ENCODE measurements around the gene HOXA13.

HOXA13 gene

GRCh38 chr7:27214239-27214950, 14.5 kb upstream of the HOXA13 start:
- no peak overlapping the region for H3K4me3 ChIP-seq (ENCODE audit: low read depth in 1 of 2, low read length in 2 of 2)
- no peaks in the 10 kb centered on the region for H3K9me3 ChIP-seq (ENCODE audit: control insufficient read depth in 1 of 2, low read length in 2 of 2)
- no peaks in the 10 kb centered on the region for H3K36me3 ChIP-seq (ENCODE audit: control insufficient read depth in 1 of 2, insufficient read depth in 2 of 2, low read length in 2 of 2)
- H3K27ac ChIP-seq (ENCODE audit: low read depth, low read length), result no peak overlapping the region
- peaks cover 14 to 24% of the 10 kb centered on the region in 2 donors for H3K4me1 ChIP-seq (ENCODE audit: control insufficient read depth in 1 of 2, insufficient read depth in 2 of 2, low read length in 2 of 2)
- no peak overlapping the region for H3K9ac ChIP-seq (ENCODE audit: low read depth in 1 of 2, low read length in 2 of 2)
- peaks cover 55 to 82% of the 10 kb centered on the region in 2 donors for H3K27me3 ChIP-seq (ENCODE audit: control insufficient read depth in 1 of 2, insufficient read depth in 2 of 2, low read length in 2 of 2)

DNA sequence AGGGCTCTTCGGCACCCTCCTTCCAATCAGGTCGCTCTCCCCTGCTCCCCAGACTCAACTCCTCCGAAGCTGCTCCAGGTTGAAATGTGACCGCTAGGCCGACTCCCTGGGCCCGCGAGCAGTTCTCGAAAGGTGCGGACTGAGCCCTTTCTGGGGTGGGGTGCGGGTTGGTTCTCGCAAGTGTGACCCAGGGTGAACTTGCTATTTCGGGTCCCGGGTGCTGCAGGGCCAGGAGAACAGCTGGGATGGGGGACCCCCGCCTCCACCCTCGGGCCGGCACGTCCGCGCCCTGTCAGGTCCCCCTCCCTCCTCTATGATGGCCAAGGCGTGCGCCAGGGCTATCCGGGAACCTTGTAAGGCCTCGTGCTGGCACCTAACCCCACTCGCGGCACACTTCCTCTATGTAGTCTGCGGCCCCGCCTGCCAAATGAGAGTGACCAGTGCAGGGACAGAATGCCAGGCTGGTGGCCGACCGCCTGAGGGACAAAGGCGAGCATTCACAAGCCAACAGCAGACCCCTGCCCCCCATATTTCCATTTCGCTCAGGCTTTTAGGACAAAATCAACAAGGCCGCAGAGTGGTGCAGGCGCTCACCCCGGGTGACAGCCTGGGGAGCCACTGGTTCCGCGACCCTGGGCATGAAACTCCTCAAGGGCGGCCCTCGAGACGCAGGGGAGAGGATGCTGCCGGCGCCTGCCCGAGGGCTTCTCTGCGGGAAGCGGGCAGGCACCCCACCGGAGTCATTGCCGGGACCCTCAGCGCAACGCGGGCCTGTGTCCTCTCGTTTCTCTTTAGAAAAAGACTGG, 13.7 kb upstream of the HOXA13 start:
- Histone ChIP-seq H3K27me3 (ENCODE audit: control insufficient read depth in 1 of 2, insufficient read depth in 2 of 2, low read length in 2 of 2) (peaks cover 61 to 85% of the 10 kb centered on the region in 2 donors), H3K4me3 (ENCODE audit: low read depth in 1 of 2, low read length in 2 of 2) (no peak overlapping the region), H3K9me3 (ENCODE audit: control insufficient read depth in 1 of 2, low read length in 2 of 2) (no peaks in the 10 kb centered on the region), H3K4me1 (ENCODE audit: control insufficient read depth in 1 of 2, insufficient read depth in 2 of 2, low read length in 2 of 2) (peaks cover 14 to 24% of the 10 kb centered on the region in 2 donors), H3K9ac (ENCODE audit: low read depth in 1 of 2, low read length in 2 of 2) (no peak overlapping the region), H3K36me3 (ENCODE audit: control insufficient read depth in 1 of 2, insufficient read depth in 2 of 2, low read length in 2 of 2) (no peaks in the 10 kb centered on the region), H3K27ac (ENCODE audit: low read depth, low read length) (no peak overlapping the region)

- H3K4me3 ChIP-seq (ENCODE audit: low read depth in 1 of 2, low read length in 2 of 2), result peak overlapping the region in 1 of 2 donors; percentile 7
- peaks cover 14 to 24% of the 10 kb centered on the region in 2 donors for H3K4me1 ChIP-seq (ENCODE audit: control insufficient read depth in 1 of 2, insufficient read depth in 2 of 2, low read length in 2 of 2)
- no peaks in the 10 kb centered on the region for H3K9me3 ChIP-seq (ENCODE audit: control insufficient read depth in 1 of 2, low read length in 2 of 2)
- peaks cover 69 to 89% of the 10 kb centered on the region in 2 donors for H3K27me3 ChIP-seq (ENCODE audit: control insufficient read depth in 1 of 2, insufficient read depth in 2 of 2, low read length in 2 of 2)
- no peaks in the 10 kb centered on the region for H3K36me3 ChIP-seq (ENCODE audit: control insufficient read depth in 1 of 2, insufficient read depth in 2 of 2, low read length in 2 of 2)
- H3K27ac ChIP-seq (ENCODE audit: low read depth, low read length), result no peak overlapping the region
- H3K9ac ChIP-seq (ENCODE audit: low read depth in 1 of 2, low read length in 2 of 2), result no peak overlapping the region
These were observed 12.9 kb upstream of the HOXA13 start for GRCh38 chr7:27212497-27213432.

DNA sequence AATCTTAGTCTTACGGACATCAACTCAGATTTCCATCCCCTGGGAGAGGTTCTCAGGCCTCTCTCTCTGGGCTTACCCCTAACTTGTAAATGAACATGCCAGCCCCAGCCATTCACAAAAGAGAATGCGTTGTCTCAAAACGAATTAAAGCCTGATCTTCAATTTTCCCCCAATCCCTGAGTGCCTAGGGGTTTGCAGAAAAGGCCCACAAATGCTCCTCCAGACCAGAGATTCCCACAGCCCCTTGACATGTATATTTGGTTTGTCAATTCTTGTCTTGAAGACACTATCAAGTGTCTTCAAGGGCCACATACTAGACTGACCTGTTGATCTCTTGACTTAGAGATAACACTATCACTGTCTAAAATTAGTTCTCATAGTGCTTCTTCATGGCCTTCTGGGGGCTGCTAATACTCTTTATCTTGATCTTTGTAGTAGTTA, 11.9 kb upstream of the HOXA13 start:
- no peak overlapping the region for H3K27ac ChIP-seq (ENCODE audit: low read depth, low read length)
- H3K4me1 ChIP-seq (ENCODE audit: control insufficient read depth in 1 of 2, insufficient read depth in 2 of 2, low read length in 2 of 2), result peaks cover 14 to 24% of the 10 kb centered on the region in 2 donors
- no peak overlapping the region for H3K9ac ChIP-seq (ENCODE audit: low read depth in 1 of 2, low read length in 2 of 2)
- H3K27me3 ChIP-seq (ENCODE audit: control insufficient read depth in 1 of 2, insufficient read depth in 2 of 2, low read length in 2 of 2), result peaks cover 77 to 92% of the 10 kb centered on the region in 2 donors
- H3K4me3 ChIP-seq (ENCODE audit: low read depth in 1 of 2, low read length in 2 of 2), result no peak overlapping the region
- H3K36me3 ChIP-seq (ENCODE audit: control insufficient read depth in 1 of 2, insufficient read depth in 2 of 2, low read length in 2 of 2), result no peaks in the 10 kb centered on the region
- no peaks in the 10 kb centered on the region for H3K9me3 ChIP-seq (ENCODE audit: control insufficient read depth in 1 of 2, low read length in 2 of 2)

DNA sequence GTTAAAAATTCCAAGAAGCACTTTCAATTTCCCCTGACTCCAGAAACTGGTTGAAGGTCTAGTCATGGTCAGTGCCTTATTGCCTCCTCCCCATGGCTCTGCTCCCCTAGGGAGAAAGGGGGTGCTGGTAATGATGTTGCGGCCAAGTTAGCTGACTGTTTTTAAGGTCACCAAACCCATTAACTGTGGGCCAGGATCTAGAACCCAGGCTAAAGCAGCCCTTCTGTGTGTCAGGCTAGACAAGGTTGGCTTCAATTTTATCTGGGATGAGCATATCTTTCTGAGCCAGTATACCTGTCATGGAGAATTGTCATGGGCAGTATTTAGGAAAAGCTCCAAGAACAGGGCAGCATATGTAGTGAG, 11.2 kb upstream of the HOXA13 start:
- Histone ChIP-seq H3K9ac (ENCODE audit: low read depth in 1 of 2, low read length in 2 of 2) (no peak overlapping the region), H3K27ac (ENCODE audit: low read depth, low read length) (no peak overlapping the region), H3K36me3 (ENCODE audit: control insufficient read depth in 1 of 2, insufficient read depth in 2 of 2, low read length in 2 of 2) (no peaks in the 10 kb centered on the region), H3K9me3 (ENCODE audit: control insufficient read depth in 1 of 2, low read length in 2 of 2) (no peaks in the 10 kb centered on the region), H3K4me1 (ENCODE audit: control insufficient read depth in 1 of 2, insufficient read depth in 2 of 2, low read length in 2 of 2) (peaks cover 14 to 24% of the 10 kb centered on the region in 2 donors), H3K4me3 (ENCODE audit: low read depth in 1 of 2, low read length in 2 of 2) (peak overlapping the region; percentile 53 to 65), H3K27me3 (ENCODE audit: control insufficient read depth in 1 of 2, insufficient read depth in 2 of 2, low read length in 2 of 2) (peaks cover 80 to 96% of the 10 kb centered on the region in 2 donors)

DNA sequence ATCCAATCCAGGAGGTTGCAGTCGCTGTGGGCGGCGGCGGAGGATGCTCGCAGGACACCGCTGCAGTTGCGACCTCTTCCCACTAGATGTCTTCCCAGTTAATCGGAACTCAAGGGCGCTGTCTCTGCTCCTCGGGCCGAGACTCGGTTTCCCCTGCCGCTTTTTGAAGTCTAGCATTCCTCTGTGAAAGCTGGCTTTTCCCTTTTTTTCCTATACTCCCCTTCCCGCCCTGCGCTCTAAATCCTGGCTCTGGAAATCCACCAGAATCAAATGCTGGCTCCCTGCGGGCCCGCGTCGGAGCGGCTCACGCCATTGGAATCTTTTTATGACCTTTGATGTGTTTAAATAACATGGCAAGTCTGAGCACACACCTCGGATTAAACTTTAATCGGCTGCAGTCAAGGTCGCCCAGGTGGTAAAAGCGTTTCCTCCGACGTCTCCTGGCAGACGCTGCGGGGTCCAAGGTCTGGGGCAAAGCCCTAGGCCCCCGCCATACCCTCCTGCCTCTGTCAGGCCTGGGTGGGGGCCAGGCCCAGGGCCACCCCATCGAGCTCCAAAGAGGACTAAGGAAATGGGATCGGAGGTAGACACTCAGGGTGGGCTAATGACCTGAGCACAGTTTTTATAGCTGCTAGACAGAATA, 10.7 kb upstream of the HOXA13 start:
- Histone ChIP-seq H3K27ac (ENCODE audit: low read depth, low read length) (no peak overlapping the region), H3K9ac (ENCODE audit: low read depth in 1 of 2, low read length in 2 of 2) (no peak overlapping the region), H3K36me3 (ENCODE audit: control insufficient read depth in 1 of 2, insufficient read depth in 2 of 2, low read length in 2 of 2) (no peaks in the 10 kb centered on the region), H3K4me3 (ENCODE audit: low read depth in 1 of 2, low read length in 2 of 2) (peak overlapping the region; percentile 53 to 65), H3K27me3 (ENCODE audit: control insufficient read depth in 1 of 2, insufficient read depth in 2 of 2, low read length in 2 of 2) (peaks cover 85 to 99% of the 10 kb centered on the region in 2 donors), H3K4me1 (ENCODE audit: control insufficient read depth in 1 of 2, insufficient read depth in 2 of 2, low read length in 2 of 2) (peaks cover 14 to 24% of the 10 kb centered on the region in 2 donors), H3K9me3 (ENCODE audit: control insufficient read depth in 1 of 2, low read length in 2 of 2) (no peaks in the 10 kb centered on the region)

DNA sequence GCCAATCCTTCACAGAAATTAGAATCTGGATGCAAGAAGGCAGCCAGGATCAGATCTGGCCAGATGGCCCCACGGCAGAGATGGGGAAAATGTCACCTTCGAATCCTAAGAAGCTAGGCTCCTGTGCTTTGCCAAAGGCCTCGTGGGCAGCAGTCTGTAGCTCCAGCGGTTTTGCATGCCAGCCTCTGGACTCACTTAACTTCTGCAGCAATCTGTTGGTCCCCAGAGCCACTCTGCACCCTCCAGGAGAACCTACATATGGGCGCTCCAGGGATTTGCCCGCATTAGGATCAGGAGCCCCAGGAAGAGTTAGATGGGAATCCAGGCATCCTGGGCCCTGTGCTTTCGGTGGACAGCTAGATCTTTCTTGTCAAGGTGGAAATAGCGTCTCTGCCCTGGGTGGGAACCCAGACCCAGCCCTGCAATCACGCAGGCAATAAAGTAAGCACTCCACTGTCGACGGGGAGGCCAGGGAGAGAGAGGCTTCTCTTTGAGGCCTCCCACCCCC, 10.1 kb upstream of the HOXA13 start:
- Histone ChIP-seq H3K9me3 (ENCODE audit: control insufficient read depth in 1 of 2, low read length in 2 of 2) (no peaks in the 10 kb centered on the region), H3K36me3 (ENCODE audit: control insufficient read depth in 1 of 2, insufficient read depth in 2 of 2, low read length in 2 of 2) (no peaks in the 10 kb centered on the region), H3K9ac (ENCODE audit: low read depth in 1 of 2, low read length in 2 of 2) (no peak overlapping the region), H3K4me1 (ENCODE audit: control insufficient read depth in 1 of 2, insufficient read depth in 2 of 2, low read length in 2 of 2) (peaks cover 14 to 24% of the 10 kb centered on the region in 2 donors), H3K27ac (ENCODE audit: low read depth, low read length) (no peak overlapping the region), H3K4me3 (ENCODE audit: low read depth in 1 of 2, low read length in 2 of 2) (peak overlapping the region; percentile 53 to 65), H3K27me3 (ENCODE audit: control insufficient read depth in 1 of 2, insufficient read depth in 2 of 2, low read length in 2 of 2) (peaks cover 91 to 99% of the 10 kb centered on the region in 2 donors)

DNA sequence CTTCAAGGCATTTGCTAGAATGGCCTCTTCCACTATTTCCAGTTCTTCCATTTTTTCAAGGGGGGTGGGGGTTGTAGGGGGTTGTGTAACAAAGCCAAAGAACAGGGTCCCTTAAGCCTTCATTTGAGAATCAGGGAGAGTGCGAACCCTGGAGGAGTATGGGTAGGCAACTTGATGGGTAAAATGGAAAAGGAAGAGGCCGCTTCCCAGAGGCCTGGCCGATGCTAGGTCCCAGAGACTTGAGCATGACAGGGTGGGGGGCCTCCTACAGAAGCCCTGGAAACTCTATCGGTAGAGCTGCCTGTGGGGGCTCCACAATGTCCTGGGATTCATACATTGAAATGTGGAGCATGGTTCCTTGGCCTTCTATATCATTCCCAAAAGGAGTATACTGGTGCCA, 9.1 kb upstream of the HOXA13 start:
- H3K36me3 ChIP-seq (ENCODE audit: control insufficient read depth in 1 of 2, insufficient read depth in 2 of 2, low read length in 2 of 2), result no peaks in the 10 kb centered on the region
- no peak overlapping the region for H3K9ac ChIP-seq (ENCODE audit: low read depth in 1 of 2, low read length in 2 of 2)
- peaks cover 14 to 24% of the 10 kb centered on the region in 2 donors for H3K4me1 ChIP-seq (ENCODE audit: control insufficient read depth in 1 of 2, insufficient read depth in 2 of 2, low read length in 2 of 2)
- no peak overlapping the region for H3K27ac ChIP-seq (ENCODE audit: low read depth, low read length)
- no peak overlapping the region for H3K4me3 ChIP-seq (ENCODE audit: low read depth in 1 of 2, low read length in 2 of 2)
- H3K9me3 ChIP-seq (ENCODE audit: control insufficient read depth in 1 of 2, low read length in 2 of 2), result no peaks in the 10 kb centered on the region
- H3K27me3 ChIP-seq (ENCODE audit: control insufficient read depth in 1 of 2, insufficient read depth in 2 of 2, low read length in 2 of 2), result peaks cover 93 to 100% of the 10 kb centered on the region in 2 donors

DNA sequence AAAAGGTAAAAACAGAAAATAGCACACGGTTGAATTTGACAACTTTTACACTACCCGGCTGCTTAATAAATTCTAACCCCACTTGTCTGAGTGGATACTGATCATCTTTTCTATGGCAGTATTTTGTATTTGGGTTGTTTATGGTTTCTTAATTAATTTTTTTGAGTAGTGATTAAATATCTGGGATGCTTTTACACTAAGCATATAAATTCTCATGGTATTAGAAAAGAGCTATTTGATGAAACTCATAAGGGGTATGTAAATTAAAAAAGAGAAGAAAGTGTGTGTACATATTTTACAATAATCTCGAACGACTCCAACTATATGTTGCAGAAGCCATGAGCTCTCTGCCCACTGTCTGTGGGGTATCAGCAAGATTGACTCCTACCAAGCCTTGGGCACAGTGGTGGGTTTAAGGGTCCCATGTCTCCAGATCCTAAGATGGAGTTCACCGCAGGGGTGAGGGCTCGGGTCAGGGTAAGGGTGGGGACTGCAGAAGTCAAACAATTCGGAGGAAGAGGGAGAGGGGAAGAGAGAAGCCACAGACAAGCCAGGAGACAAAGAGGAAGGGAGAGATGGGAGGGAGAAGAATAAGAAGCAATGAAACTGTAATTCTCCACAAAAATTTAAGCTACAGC, 7.6 kb upstream of the HOXA13 start:
- Histone ChIP-seq H3K9ac (ENCODE audit: low read depth in 1 of 2, low read length in 2 of 2) (no peak overlapping the region), H3K36me3 (ENCODE audit: control insufficient read depth in 1 of 2, insufficient read depth in 2 of 2, low read length in 2 of 2) (no peaks in the 10 kb centered on the region), H3K4me1 (ENCODE audit: control insufficient read depth in 1 of 2, insufficient read depth in 2 of 2, low read length in 2 of 2) (peaks cover 9 to 15% of the 10 kb centered on the region in 2 donors), H3K9me3 (ENCODE audit: control insufficient read depth in 1 of 2, low read length in 2 of 2) (no peaks in the 10 kb centered on the region), H3K27ac (ENCODE audit: low read depth, low read length) (no peak overlapping the region), H3K4me3 (ENCODE audit: low read depth in 1 of 2, low read length in 2 of 2) (no peak overlapping the region), H3K27me3 (ENCODE audit: control insufficient read depth in 1 of 2, insufficient read depth in 2 of 2, low read length in 2 of 2) (peaks cover 92 to 99% of the 10 kb centered on the region in 2 donors)
